ENCODE data around the gene CADM2. TPM values are rescaled to one million over a fixed set of nuclear protein-coding genes. Genes with fewer than 3 reads are reported as not detected.
"Not testable (repeated sequence)": the region's sequence is repeated elsewhere in the genome, so short reads cannot be mapped to it uniquely, and the experiment has no call there.

The CADM2 gene
- total and polyA plus RNA-seq, 12 donors: 0.10 to 12.6 (median 2.2) TPM

GRCh38 chr3:85102781-85103180, 144.0 kb downstream of the CADM2 start:
- no peaks in the 10 kb centered on the region for H3K4me1 ChIP-seq (replicated peaks in 1 of 2)
- H3K27ac ChIP-seq: no peak overlapping the region
- H3K27me3 ChIP-seq: no peaks in the 10 kb centered on the region
- WGBS, 4 donors: 33 to 77% (median 50%) methylated on average over 1 of the region's 1 CpG
- no peak overlapping the region for H3K4me3 ChIP-seq
- no peaks in the 10 kb centered on the region for H3K36me3 ChIP-seq (replicated peaks in 1 of 2)
- intact Hi-C loops (cut with DNase I): no loop called here
- no peaks in the 10 kb centered on the region for H3K9me3 ChIP-seq (replicated peaks in 1 of 3)
- TF ChIP-seq CTCF (IDR thresholded peaks at IDR 0.05): no peak
- TF ChIP-seq POLR2A (IDR thresholded peaks at IDR 0.05): no peak
- no peak for DNase-seq

GRCh38 chr3:85110393-85110792, 151.6 kb downstream of the CADM2 start:
- intact Hi-C loops (cut with DNase I): no loop called here
- Histone ChIP-seq H3K4me3 (no peak overlapping the region), H3K36me3 (replicated peaks in 1 of 2) (no peaks in the 10 kb centered on the region), H3K27ac (no peak overlapping the region), H3K4me1 (replicated peaks in 1 of 2) (no peaks in the 10 kb centered on the region), H3K9me3 (replicated peaks in 1 of 3) (no peaks in the 10 kb centered on the region), H3K27me3 (no peaks in the 10 kb centered on the region)
- 48 to 66% (median 52%) methylated on average over 2 of the region's 2 CpGs for WGBS, 4 donors
- no peak for DNase-seq
- no peak for TF ChIP-seq POLR2A (IDR thresholded peaks at IDR 0.05)
- no peak for TF ChIP-seq CTCF (IDR thresholded peaks at IDR 0.05)

- Histone ChIP-seq H3K27ac (no peak overlapping the region), H3K4me1 (replicated peaks in 1 of 2) (no peaks in the 10 kb centered on the region), H3K4me3 (no peak overlapping the region), H3K36me3 (replicated peaks in 1 of 2) (no peaks in the 10 kb centered on the region), H3K9me3 (replicated peaks in 1 of 3) (no peaks in the 10 kb centered on the region), H3K27me3 (no peaks in the 10 kb centered on the region)
- no peak for DNase-seq
- no peak for TF ChIP-seq CTCF (IDR thresholded peaks at IDR 0.05)
- no peak for TF ChIP-seq POLR2A (IDR thresholded peaks at IDR 0.05)
- WGBS, 4 donors: 74 to 88% (median 83%) methylated on average over 2 of the region's 2 CpGs
- intact Hi-C loops (cut with DNase I): no loop called here
Observed at GRCh38 chr3:85120879-85121278, 162.1 kb downstream of the CADM2 start.

GRCh38 chr3:85132864-85133263, 174.1 kb downstream of the CADM2 start:
- intact Hi-C loops (cut with DNase I); H3K9me3 ChIP-seq (replicated peaks in 1 of 3); H3K4me3 ChIP-seq; DNase-seq; H3K27me3 ChIP-seq; H3K36me3 ChIP-seq (replicated peaks in 1 of 2); H3K4me1 ChIP-seq (replicated peaks in 1 of 2); H3K27ac ChIP-seq: not testable (repeated sequence)
- WGBS, 4 donors: 87 to 92% (median 89%) methylated on average over 12 to 13 of the region's 13 CpGs

GRCh38 chr3:85133691-85134420, 175.1 kb downstream of the CADM2 start:
- H3K27ac ChIP-seq; intact Hi-C loops (cut with DNase I); H3K9me3 ChIP-seq (replicated peaks in 1 of 3); H3K4me1 ChIP-seq (replicated peaks in 1 of 2); H3K4me3 ChIP-seq; DNase-seq; H3K36me3 ChIP-seq (replicated peaks in 1 of 2); H3K27me3 ChIP-seq: not testable (repeated sequence)
- 89 to 96% (median 92%) methylated on average over 21 to 49 of the region's 57 CpGs for WGBS, 4 donors

All from adrenal gland (tissue), 12 donors.